SK-N-MC (cell line): ENCODE measurements around the gene NR1H4.

Experiments
- DNase-seq: peaks from one replicate; pipeline ENCODE4 v3.0.0-alpha.2; 2011; ENCODE audit warnings: low read depth, low spot score
- H3K27ac ChIP-seq: fragments of 200-600 bp; sonication (generic); 2 replicates; pipeline ENCODE4 v1.5.1; 2016; ENCODE audit warnings: mixed run types
- H3K36me3 ChIP-seq: fragments of 200-600 bp; sonication (generic); 2 replicates; pipeline ENCODE4 v1.6.1; 2017; ENCODE audit warnings: antibody characterized with exemption, low read length, mixed read lengths; ENCODE audit not compliant: insufficient read depth
- H3K4me3 ChIP-seq: fragments of 200-600 bp; sonication (generic); 2 replicates; pipeline ENCODE4 v1.5.1; 2016
- H3K9ac ChIP-seq: fragments of 200-600 bp; sonication (generic); 2 replicates; pipeline ENCODE4 v1.8.0; 2017; ENCODE audit warnings: mixed run types, mixed read lengths; ENCODE audit not compliant: insufficient read length
- H3K9me3 ChIP-seq: fragments of 200-600 bp; sonication (generic); 2 replicates; pipeline ENCODE4 v1.6.1; 2017; ENCODE audit warnings: low read depth, mild to moderate bottlenecking, antibody characterized with exemption, low read length, moderate library complexity, mixed read lengths
- EZH2 ChIP-seq: fragments of 200-600 bp; sonication (generic); IDR thresholded peaks from one replicate; pipeline ENCODE4 v1.6.1; 2017; ENCODE audit warnings: antibody characterized with exemption
- FOXP2 ChIP-seq: optimal IDR thresholded peaks from 2 replicates; pipeline ENCODE3; 2011; ENCODE audit warnings: mild to moderate bottlenecking, moderate library complexity; ENCODE audit not compliant: insufficient read depth; ENCODE audit errors: extremely low read length, control extremely low read depth
- POLR2AphosphoS5 ChIP-seq: IDR thresholded peaks from 2 replicates; pipeline ENCODE4 v1.6.1; 2012; ENCODE audit warnings: mild to moderate bottlenecking, low read depth, low read length, borderline replicate concordance

NR1H4 gene

GRCh38 chr12:100508751-100509150 lies 35.1 kb downstream of the NR1H4 start:
- TF ChIP-seq EZH2 (no peak), POLR2AphosphoS5 (no peak), FOXP2 (no peak)
- DNase-seq = no peak
- Histone ChIP-seq H3K9me3 (no peaks in the 10 kb centered on the region), H3K9ac (no peak overlapping the region), H3K4me3 (no peak overlapping the region), H3K36me3 (no peaks in the 10 kb centered on the region), H3K27ac (no peak overlapping the region)

DNA sequence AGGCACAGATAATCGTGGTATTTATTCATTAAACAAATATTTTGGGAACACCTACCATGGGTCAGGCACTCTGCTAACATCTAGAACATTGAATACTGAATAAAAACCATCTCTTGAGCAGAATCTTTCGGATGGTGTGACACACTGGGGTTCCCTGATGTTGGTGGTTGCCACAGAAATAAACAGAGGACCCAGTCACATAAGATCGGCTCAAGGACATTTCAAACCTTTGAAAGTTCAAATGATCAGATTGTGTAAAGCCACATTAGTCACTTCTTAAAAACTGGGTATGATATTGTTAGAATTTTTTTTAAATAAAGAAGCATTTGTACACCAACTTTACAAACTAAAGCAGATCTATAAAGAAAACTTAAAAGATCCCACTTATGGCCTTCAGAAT lies 39.0 kb downstream of the NR1H4 start:
- TF ChIP-seq FOXP2 = no peak
- TF ChIP-seq EZH2 = no peak
- TF ChIP-seq POLR2AphosphoS5 = no peak
- DNase-seq = no peak
- no peak overlapping the region for H3K4me3 ChIP-seq
- no peaks in the 10 kb centered on the region for H3K9me3 ChIP-seq
- H3K9ac ChIP-seq = no peak overlapping the region
- H3K36me3 ChIP-seq = no peaks in the 10 kb centered on the region
- H3K27ac ChIP-seq = no peak overlapping the region; the same call in 1 of the 2 replicates

- H3K36me3 ChIP-seq = no peaks in the 10 kb centered on the region
- H3K27ac ChIP-seq = no peak overlapping the region
- no peak for TF ChIP-seq FOXP2
- TF ChIP-seq POLR2AphosphoS5 = no peak
- no peak for TF ChIP-seq EZH2
- H3K4me3 ChIP-seq = no peak overlapping the region
- H3K9ac ChIP-seq = no peak overlapping the region
- no peak for DNase-seq
- no peaks in the 10 kb centered on the region for H3K9me3 ChIP-seq
These were observed 42.3 kb downstream of the NR1H4 start for GRCh38 chr12:100515968-100516367.

- Histone ChIP-seq H3K27ac (no peak overlapping the region), H3K36me3 (no peaks in the 10 kb centered on the region), H3K9me3 (no peaks in the 10 kb centered on the region), H3K4me3 (no peak overlapping the region), H3K9ac (no peak overlapping the region)
- TF ChIP-seq FOXP2 (no peak), POLR2AphosphoS5 (no peak), EZH2 (no peak)
- DNase-seq = no peak
These were observed 44.7 kb downstream of the NR1H4 start for GRCh38 chr12:100518376-100518775.

- TF ChIP-seq POLR2AphosphoS5 = no peak
- TF ChIP-seq EZH2 = no peak
- TF ChIP-seq FOXP2 = no peak
- H3K27ac ChIP-seq = no peak overlapping the region
- H3K36me3 ChIP-seq = no peaks in the 10 kb centered on the region
- H3K9me3 ChIP-seq = no peaks in the 10 kb centered on the region
- H3K4me3 ChIP-seq = no peak overlapping the region
- H3K9ac ChIP-seq = no peak overlapping the region
- DNase-seq = no peak
These were observed 46.5 kb downstream of the NR1H4 start for GRCh38 chr12:100520048-100520769.

- Histone ChIP-seq H3K36me3 (no peaks in the 10 kb centered on the region), H3K27ac (no peak overlapping the region), H3K9ac (no peak overlapping the region), H3K9me3 (no peaks in the 10 kb centered on the region), H3K4me3 (no peak overlapping the region)
- TF ChIP-seq FOXP2 = no peak
- no peak for TF ChIP-seq EZH2
- TF ChIP-seq POLR2AphosphoS5 = no peak
- no peak for DNase-seq
These were observed 48.3 kb downstream of the NR1H4 start for GRCh38 chr12:100521958-100522357.

DNA sequence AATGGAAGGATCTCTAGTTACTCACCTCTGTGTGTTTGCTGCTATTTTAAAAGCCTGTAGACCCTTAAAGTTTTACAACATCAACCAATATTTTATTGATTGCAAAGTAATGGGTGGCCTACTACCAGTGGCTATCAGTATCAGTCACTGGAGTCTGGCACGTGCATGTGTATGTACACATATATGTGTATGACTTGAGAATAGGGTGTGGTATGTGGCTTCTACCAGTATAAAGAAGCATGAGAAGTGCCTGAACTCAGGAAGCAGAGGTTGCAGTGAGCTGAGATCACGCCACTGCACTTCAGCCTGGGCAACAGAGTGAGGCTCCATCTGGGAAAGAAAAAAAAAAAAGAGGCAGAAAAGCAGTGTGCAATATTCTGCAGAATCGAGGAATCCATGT lies 54.4 kb downstream of the NR1H4 start:
- TF ChIP-seq EZH2 (no peak), POLR2AphosphoS5 (no peak), FOXP2 (no peak)
- Histone ChIP-seq H3K36me3 (no peaks in the 10 kb centered on the region), H3K4me3 (no peak overlapping the region), H3K27ac (no peak overlapping the region), H3K9ac (no peak overlapping the region), H3K9me3 (no peaks in the 10 kb centered on the region)
- DNase-seq = no peak

- H3K9ac ChIP-seq = no peak overlapping the region
- H3K36me3 ChIP-seq = no peaks in the 10 kb centered on the region
- H3K4me3 ChIP-seq = no peak overlapping the region
- H3K9me3 ChIP-seq = no peaks in the 10 kb centered on the region
- TF ChIP-seq POLR2AphosphoS5 (no peak), FOXP2 (no peak), EZH2 (no peak)
- no peak overlapping the region for H3K27ac ChIP-seq
- DNase-seq = no peak
These were observed 54.9 kb downstream of the NR1H4 start for GRCh38 chr12:100528471-100529127.
